HG03378 (cell line): Measurements from ENCODE around the gene DPY19L2.
"Not testable (repeated sequence)": the region's sequence is repeated elsewhere in the genome, so short reads cannot be mapped to it uniquely, and the experiment has no call there.

ENCODE experiments used
- ATAC-seq: cut with Tn5 transposase; IDR thresholded peaks from one replicate; pipeline ENCODE4 v1.9.1; 2021; ENCODE audit warnings: mild to moderate bottlenecking, moderate library complexity; ENCODE audit not compliant: unreplicated experiment

Gene DPY19L2

GRCh38 chr12:63538656-63539055, 129.6 kb downstream of the DPY19L2 start:
- ATAC-seq = not testable (repeated sequence)

DNA sequence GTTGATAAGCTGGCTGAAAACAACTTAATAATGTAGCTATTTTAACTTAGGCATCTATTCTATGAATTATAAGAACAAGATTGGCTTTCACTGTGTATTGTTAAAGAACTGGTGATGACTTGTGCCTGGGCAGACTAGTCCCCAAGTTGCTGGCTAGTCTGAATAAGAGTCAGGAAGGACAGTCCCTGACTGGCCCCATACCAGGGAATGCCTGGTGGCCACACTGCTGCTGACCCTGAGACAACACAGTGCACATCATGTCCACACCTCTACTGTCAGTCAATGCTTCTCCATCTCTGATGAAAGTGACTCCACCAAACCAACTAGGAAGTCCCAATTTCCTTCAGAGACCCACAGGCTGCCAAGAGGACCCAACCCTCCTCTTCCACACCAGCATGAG, 130.5 kb downstream of the DPY19L2 start:
- ATAC-seq = not testable (repeated sequence)

GRCh38 chr12:63529641-63530040, 138.7 kb downstream of the DPY19L2 start:
- not testable (repeated sequence) for ATAC-seq

DNA sequence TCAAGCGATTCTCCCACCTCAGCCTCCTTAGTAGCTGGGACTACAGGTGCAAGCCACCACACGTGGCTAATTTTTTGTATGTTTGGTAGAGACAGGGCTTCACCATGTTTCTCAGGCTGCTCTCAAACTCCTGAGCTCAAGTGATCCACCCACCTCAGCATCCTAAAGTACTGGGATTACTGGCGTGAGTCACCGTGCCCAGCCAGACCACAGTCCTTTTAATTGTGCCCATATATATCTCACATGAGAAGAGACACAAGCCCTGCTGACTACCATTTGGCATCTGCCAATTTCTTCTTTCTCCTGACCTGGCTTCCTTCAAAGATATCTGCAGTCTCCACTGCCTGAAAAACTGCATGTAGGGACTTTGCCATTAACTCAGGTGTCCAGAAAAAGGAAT, 142.5 kb downstream of the DPY19L2 start:
- no peak for ATAC-seq

DNA sequence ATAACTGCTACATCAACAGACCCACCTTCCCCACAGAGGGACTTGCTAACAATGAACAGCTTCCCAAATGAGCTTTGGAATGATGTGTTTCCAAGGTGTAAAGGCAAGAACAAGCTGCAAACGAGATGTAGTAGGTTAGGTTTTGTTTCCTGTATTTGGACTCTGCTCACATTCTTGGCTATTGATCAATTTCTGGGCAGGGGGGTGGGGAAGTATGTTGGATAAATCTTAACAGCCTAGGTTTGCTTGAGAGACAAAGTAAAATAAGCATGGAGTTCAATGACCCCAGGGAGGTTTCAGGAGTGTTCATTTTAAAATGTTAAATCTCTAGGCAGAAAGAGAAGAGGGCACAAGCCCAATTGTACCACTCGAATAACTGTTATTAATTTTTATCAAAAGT, 146.6 kb downstream of the DPY19L2 start:
- no peak for ATAC-seq
